ENCODE results near the gene VAPB. TPM values are rescaled to one million over a fixed set of nuclear protein-coding genes. Genes with fewer than 3 reads are reported as not detected.

The VAPB gene
- total RNA-seq, 1 donor from 2014 or later: 61.5 TPM

GRCh38 chr20:58441723-58442122 lies 52.7 kb downstream of the VAPB start:
- no peaks in the 10 kb centered on the region for H3K27me3 ChIP-seq (ENCODE audit: insufficient read depth, low read length)
- H2AFZ ChIP-seq (ENCODE audit: low read depth, low read length): no peak overlapping the region
- peaks cover 65% of the 10 kb centered on the region for H3K79me2 ChIP-seq (ENCODE audit: insufficient read depth, low read length)
- peaks cover 16% of the 10 kb centered on the region for H3K36me3 Mint-ChIP-seq (ENCODE audit: low read depth, unreplicated experiment)
- peaks cover 8% of the 10 kb centered on the region for H3K36me3 ChIP-seq (ENCODE audit: insufficient read depth, low read length)
- FAIRE-seq (no peak), DNase-seq (ENCODE audit: low read depth) (no peak)
- no peak overlapping the region for H3K27ac Mint-ChIP-seq (ENCODE audit: unreplicated experiment)
- no peak overlapping the region for H3K27ac ChIP-seq (ENCODE audit: low read depth, low read length)
- no peak overlapping the region for H3K4me3 Mint-ChIP-seq (ENCODE audit: unreplicated experiment)
- H3K27me3 Mint-ChIP-seq (ENCODE audit: low read depth, unreplicated experiment): no peaks in the 10 kb centered on the region
- no peak for TF ChIP-seq CTCF (IDR thresholded peaks at IDR 0.05; ENCODE audit: insufficient read depth, low read depth, low read length)
- no peaks in the 10 kb centered on the region for H3K9me3 ChIP-seq (ENCODE audit: insufficient read depth, low read depth, low read length)
- H3K4me2 ChIP-seq (ENCODE audit: low read length): no peak overlapping the region
- no peaks in the 10 kb centered on the region for H3K4me1 ChIP-seq (ENCODE audit: insufficient read depth, low read length)
- H3K9ac ChIP-seq (ENCODE audit: low read length): no peak overlapping the region
- no peaks in the 10 kb centered on the region for H3K9me3 Mint-ChIP-seq (ENCODE audit: unreplicated experiment)
- peaks cover 11% of the 10 kb centered on the region for H3K4me1 Mint-ChIP-seq (ENCODE audit: low read depth, unreplicated experiment)
- H4K20me1 ChIP-seq (ENCODE audit: insufficient read depth, low read length): peaks cover 47% of the 10 kb centered on the region
- H3K4me3 ChIP-seq (ENCODE audit: insufficient read depth, low read depth, low read length): no peak overlapping the region

GRCh38 chr20:58444746-58445255 lies 55.8 kb downstream of the VAPB start:
- H3K27ac Mint-ChIP-seq (ENCODE audit: unreplicated experiment): no peak overlapping the region
- H3K4me1 Mint-ChIP-seq (ENCODE audit: low read depth, unreplicated experiment): peaks cover 10% of the 10 kb centered on the region
- no peak overlapping the region for H3K9ac ChIP-seq (ENCODE audit: low read length)
- H3K79me2 ChIP-seq (ENCODE audit: insufficient read depth, low read length): peaks cover 36% of the 10 kb centered on the region
- peaks cover 11% of the 10 kb centered on the region for H3K36me3 Mint-ChIP-seq (ENCODE audit: low read depth, unreplicated experiment)
- H3K4me2 ChIP-seq (ENCODE audit: low read length): no peak overlapping the region
- H3K27me3 ChIP-seq (ENCODE audit: insufficient read depth, low read length): no peaks in the 10 kb centered on the region
- H2AFZ ChIP-seq (ENCODE audit: low read depth, low read length): no peak overlapping the region
- H4K20me1 ChIP-seq (ENCODE audit: insufficient read depth, low read length): peaks cover 40% of the 10 kb centered on the region
- no peak overlapping the region for H3K27ac ChIP-seq (ENCODE audit: low read depth, low read length)
- TF ChIP-seq CTCF (IDR thresholded peaks at IDR 0.05; ENCODE audit: insufficient read depth, low read depth, low read length): no peak
- no peak for TF ChIP-seq EZH2 (IDR thresholded peaks at IDR 0.05; ENCODE audit: insufficient read depth, low read length)
- no peak overlapping the region for H3K4me3 Mint-ChIP-seq (ENCODE audit: unreplicated experiment)
- no peaks in the 10 kb centered on the region for H3K9me3 ChIP-seq (ENCODE audit: insufficient read depth, low read depth, low read length)
- no peak overlapping the region for H3K4me3 ChIP-seq (ENCODE audit: insufficient read depth, low read depth, low read length)
- peaks cover 9% of the 10 kb centered on the region for H3K36me3 ChIP-seq (ENCODE audit: insufficient read depth, low read length)
- FAIRE-seq (no peak), DNase-seq (ENCODE audit: low read depth) (no peak)
- no peaks in the 10 kb centered on the region for H3K9me3 Mint-ChIP-seq (ENCODE audit: unreplicated experiment)
- no peaks in the 10 kb centered on the region for H3K4me1 ChIP-seq (ENCODE audit: insufficient read depth, low read length)
- no peaks in the 10 kb centered on the region for H3K27me3 Mint-ChIP-seq (ENCODE audit: low read depth, unreplicated experiment)

GRCh38 chr20:58446264-58446959 lies 57.4 kb downstream of the VAPB start:
- H3K4me3 ChIP-seq (ENCODE audit: insufficient read depth, low read depth, low read length): no peak overlapping the region
- peaks cover 32% of the 10 kb centered on the region for H4K20me1 ChIP-seq (ENCODE audit: insufficient read depth, low read length)
- no peak overlapping the region for H3K4me3 Mint-ChIP-seq (ENCODE audit: unreplicated experiment)
- peaks cover 3% of the 10 kb centered on the region for H3K4me1 Mint-ChIP-seq (ENCODE audit: low read depth, unreplicated experiment)
- no peak overlapping the region for H3K27ac ChIP-seq (ENCODE audit: low read depth, low read length)
- no peaks in the 10 kb centered on the region for H3K27me3 ChIP-seq (ENCODE audit: insufficient read depth, low read length)
- no peaks in the 10 kb centered on the region for H3K9me3 ChIP-seq (ENCODE audit: insufficient read depth, low read depth, low read length)
- H3K9me3 Mint-ChIP-seq (ENCODE audit: unreplicated experiment): no peaks in the 10 kb centered on the region
- peaks cover 9% of the 10 kb centered on the region for H3K36me3 Mint-ChIP-seq (ENCODE audit: low read depth, unreplicated experiment)
- H3K27me3 Mint-ChIP-seq (ENCODE audit: low read depth, unreplicated experiment): no peaks in the 10 kb centered on the region
- no peak overlapping the region for H3K4me2 ChIP-seq (ENCODE audit: low read length)
- peaks cover 24% of the 10 kb centered on the region for H3K79me2 ChIP-seq (ENCODE audit: insufficient read depth, low read length)
- H3K9ac ChIP-seq (ENCODE audit: low read length): no peak overlapping the region
- no peak for FAIRE-seq
- no peak overlapping the region for H3K27ac Mint-ChIP-seq (ENCODE audit: unreplicated experiment)
- H3K4me1 ChIP-seq (ENCODE audit: insufficient read depth, low read length): no peaks in the 10 kb centered on the region
- H3K36me3 ChIP-seq (ENCODE audit: insufficient read depth, low read length): peaks cover 9% of the 10 kb centered on the region
- DNase-seq (ENCODE audit: low read depth): no peak
- TF ChIP-seq EZH2 (IDR thresholded peaks at IDR 0.05; ENCODE audit: insufficient read depth, low read length) (no peak), CTCF (IDR thresholded peaks at IDR 0.05; ENCODE audit: insufficient read depth, low read depth, low read length) (no peak)
- no peak overlapping the region for H2AFZ ChIP-seq (ENCODE audit: low read depth, low read length)
